HEK293 (cell line): ENCODE data around the gene LPCAT1.

Experiments used
- CTCF ChIA-PET: fragments of 350-600 bp; formaldehyde crosslinking; extraction: SDS; loops from one replicate; lab custom pipeline; 2021; ENCODE audit warnings: antibody characterized with exemption; lab: Yijun Ruan, JAX
- POLR2A ChIA-PET: fragments of 300-600 bp; formaldehyde crosslinking; extraction: SDS; loops from one replicate; lab custom pipeline; 2020; ENCODE audit warnings: antibody characterized with exemption, inconsistent platforms; lab: Yijun Ruan, JAX
- H3K27ac ChIP-seq: fragments of 200-500 bp; sonication (Bioruptor generic); 2 replicates; pipeline ENCODE4 v1.5.1; 2014; ENCODE audit warnings: low read depth, low read length, control low read depth, inconsistent platforms; ENCODE audit errors: extremely low read depth
- H3K36me3 ChIP-seq, 2 experiments: fragments of 200-500 bp in 1 of 2; sonication (Bioruptor generic) in 1 of 2; 1 replicate in 1 of 2; 2 replicates in 1 of 2; pipeline ENCODE4 v1.5.1; 2014 to 2017; ENCODE audit warnings: inconsistent platforms in 2 of 2, low read length in 2 of 2; ENCODE audit not compliant: control insufficient read depth in 2 of 2, insufficient read depth in 1 of 2
- H3K4me1 ChIP-seq: fragments of 200-500 bp; sonication (Bioruptor generic); 2 replicates; pipeline ENCODE4 v1.5.1; 2014; ENCODE audit warnings: mild to moderate bottlenecking, low read length, inconsistent platforms; ENCODE audit not compliant: control insufficient read depth, insufficient read depth
- H3K4me3 ChIP-seq: 2 replicates; pipeline ENCODE4 v1.5.1; 2011; ENCODE audit warnings: low read depth, mild to moderate bottlenecking, control low read depth, low read length, moderate library complexity
- H3K9me3 ChIP-seq: fragments of 200-500 bp; sonication (Bioruptor generic); 2 replicates; pipeline ENCODE4 v1.5.1; 2014; ENCODE audit warnings: low read depth, low read length, inconsistent platforms; ENCODE audit not compliant: control insufficient read depth, insufficient read depth
- GLIS1 ChIP-seq: fragments of 450-650 bp; formaldehyde crosslinking; IDR thresholded peaks from 2 replicates; pipeline ENCODE4 v1.5.1; 2016; ENCODE audit warnings: missing biosample characterization, missing genetic modification characterization
- IKZF3 ChIP-seq: fragments of 450-650 bp; IDR thresholded peaks from 2 replicates; pipeline ENCODE4 v1.5.0; 2018; ENCODE audit warnings: missing biosample characterization, mild to moderate bottlenecking, missing genetic modification characterization, moderate library complexity
- KLF1 ChIP-seq: fragments of 450-650 bp; formaldehyde crosslinking; IDR thresholded peaks from 2 replicates; pipeline ENCODE4 v1.5.1; 2016; ENCODE audit warnings: missing biosample characterization, missing genetic modification characterization
- KLF8 ChIP-seq: fragments of 450-650 bp; formaldehyde crosslinking; IDR thresholded peaks from 2 replicates; pipeline ENCODE4 v1.5.1; 2016; ENCODE audit warnings: missing biosample characterization, missing genetic modification characterization
- SCRT1 ChIP-seq: fragments of 450-650 bp; formaldehyde crosslinking; IDR thresholded peaks from 2 replicates; pipeline ENCODE4 v1.5.1; 2016; ENCODE audit warnings: missing biosample characterization, missing genetic modification characterization, borderline replicate concordance
- WT1 ChIP-seq: fragments of 450-650 bp; formaldehyde crosslinking; IDR thresholded peaks from 2 replicates; pipeline ENCODE4 v1.5.1; 2016; ENCODE audit warnings: missing biosample characterization, missing genetic modification characterization
- ZBTB44 ChIP-seq: fragments of 450-650 bp; IDR thresholded peaks from 2 replicates; pipeline ENCODE4 v1.5.1; 2018; ENCODE audit warnings: missing biosample characterization, mild to moderate bottlenecking, missing genetic modification characterization
- ZNF174 ChIP-seq: fragments of 450-650 bp; formaldehyde crosslinking; IDR thresholded peaks from 2 replicates; pipeline ENCODE4 v1.5.0; 2017; ENCODE audit warnings: missing biosample characterization, mild to moderate bottlenecking, missing genetic modification characterization
- ZNF175 ChIP-seq: fragments of 450-650 bp; formaldehyde crosslinking; IDR thresholded peaks from 2 replicates; pipeline ENCODE4 v1.5.1; 2016; ENCODE audit warnings: missing biosample characterization, missing genetic modification characterization
- ZNF488 ChIP-seq: fragments of 450-650 bp; formaldehyde crosslinking; IDR thresholded peaks from 2 replicates; pipeline ENCODE4 v1.5.1; 2016; ENCODE audit warnings: missing biosample characterization, missing genetic modification characterization
- ZNF580 ChIP-seq: fragments of 450-650 bp; formaldehyde crosslinking; IDR thresholded peaks from 2 replicates; pipeline ENCODE4 v1.5.1; 2016; ENCODE audit warnings: missing biosample characterization, missing genetic modification characterization
- ZNF660 ChIP-seq: fragments of 450-650 bp; IDR thresholded peaks from 2 replicates; pipeline ENCODE4 v1.5.1; 2018; ENCODE audit warnings: missing biosample characterization, mild to moderate bottlenecking, missing genetic modification characterization
- ZNF791 ChIP-seq: fragments of 450-650 bp; formaldehyde crosslinking; IDR thresholded peaks from 2 replicates; pipeline ENCODE4 v1.5.1; 2016; ENCODE audit warnings: missing biosample characterization, missing genetic modification characterization
- ZSCAN23 ChIP-seq: fragments of 450-650 bp; formaldehyde crosslinking; IDR thresholded peaks from 2 replicates; pipeline ENCODE4 v1.5.1; 2016; ENCODE audit warnings: missing biosample characterization, missing genetic modification characterization

LPCAT1 gene

GRCh38 chr5:1481959-1482331 lies 41.8 kb downstream of the LPCAT1 start:
- no peaks in the 10 kb centered on the region for H3K9me3 ChIP-seq
- ChIA-PET POLR2A (no interaction called here), CTCF (interaction anchor here (0.5 to 3.3 kb wide), 2 partner anchors 159 to 207 kb away, joined by 3 to 20 read pairs; no protein-coding TSS in a partner anchor)
- peaks cover 7 to 69% of the 10 kb centered on the region in 2 experiments; a peak in 2 of 3 replicates for H3K36me3 ChIP-seq
- no peak overlapping the region for H3K27ac ChIP-seq
- TF ChIP-seq KLF8 (0 out of 2 replicates have a peak, but pooled peaks have one; percentile 23), KLF1 (tag by site-specific recombination) (peak; percentile 77), IKZF3 (tag by site-specific recombination) (no peak), ZNF175 (tag by site-specific recombination) (no peak), WT1 (no peak)
- no peaks in the 10 kb centered on the region for H3K4me1 ChIP-seq
- H3K4me3 ChIP-seq = no peak overlapping the region

- Histone ChIP-seq H3K27ac (no peak overlapping the region), H3K9me3 (no peaks in the 10 kb centered on the region), H3K36me3 (peaks cover 7 to 69% of the 10 kb centered on the region in 2 experiments; a peak in 2 of 3 replicates), H3K4me1 (no peaks in the 10 kb centered on the region), H3K4me3 (no peak overlapping the region)
- ChIA-PET CTCF (interaction anchor here (0.5 to 3.3 kb wide), 2 partner anchors 160 to 206 kb away, joined by 3 to 20 read pairs; no protein-coding TSS in a partner anchor), POLR2A (no interaction called here)
- TF ChIP-seq ZNF660 (tag by site-specific recombination) = no peak
- TF ChIP-seq, all 188 proteins: peak for 0
These were observed 42.3 kb downstream of the LPCAT1 start for GRCh38 chr5:1481266-1481958.

GRCh38 chr5:1480806-1481205 lies 43.0 kb downstream of the LPCAT1 start:
- Histone ChIP-seq H3K4me3 (no peak overlapping the region), H3K9me3 (no peaks in the 10 kb centered on the region), H3K36me3 (peaks cover 7 to 69% of the 10 kb centered on the region in 2 experiments; a peak in 2 of 3 replicates), H3K27ac (no peak overlapping the region), H3K4me1 (no peaks in the 10 kb centered on the region)
- ChIA-PET POLR2A (no interaction called here), CTCF (interaction anchor here (0.6 to 3.3 kb wide), 13 partner anchors 11 to 181 kb away, joined by 3 to 20 read pairs (median 4); no protein-coding TSS in a partner anchor)
- TF ChIP-seq SCRT1 = no peak
- no peak for TF ChIP-seq ZSCAN23 (tag by site-specific recombination)
- TF ChIP-seq ZNF791 (tag by site-specific recombination) = no peak
- no peak for TF ChIP-seq ZNF174 (tag by site-specific recombination)
- no peak for TF ChIP-seq ZBTB44 (tag by site-specific recombination)
- no peak for TF ChIP-seq ZNF488 (tag by site-specific recombination)

- Histone ChIP-seq H3K9me3 (no peaks in the 10 kb centered on the region), H3K36me3 (peaks cover 7 to 69% of the 10 kb centered on the region in 2 experiments; a peak in 2 of 3 replicates), H3K4me3 (no peak overlapping the region), H3K4me1 (no peaks in the 10 kb centered on the region), H3K27ac (no peak overlapping the region)
- ChIA-PET POLR2A (no interaction called here), CTCF (interaction anchor here (0.6 to 3.3 kb wide), 19 partner anchors 10 to 608 kb away, joined by 3 to 20 read pairs (median 3); no protein-coding TSS in a partner anchor)
- TF ChIP-seq GLIS1 (tag by site-specific recombination) = peak; percentile 15; the same call in 1 of the 2 replicates
- no peak for TF ChIP-seq ZNF580 (tag by site-specific recombination)
These were observed 43.5 kb downstream of the LPCAT1 start for GRCh38 chr5:1480217-1480616.
